ENCODE measurements around the gene B9D1. TPM values are rescaled to one million over a fixed set of nuclear protein-coding genes. Genes with fewer than 3 reads are reported as not detected.

The B9D1 gene
- total RNA-seq, 1 experiment from 2014 or later: 31.9 TPM

- TF ChIP-seq MLX (CRISPR knock-in tag; IDR thresholded peaks at IDR 0.05) (no peak), ELF4 (CRISPR knock-in tag; IDR thresholded peaks at IDR 0.05; ENCODE audit: low read depth) (no peak)
Observed at GRCh38 chr17:19336938-19337711, 25.4 kb downstream of the B9D1 start (continued).

GRCh38 chr17:19335951-19336631, 26.4 kb downstream of the B9D1 start:
- ChIA-PET CTCF (interaction anchor here (2.9 to 5.8 kb wide), 3 partner anchors 14 to 80 kb away, joined by 18 to 71 read pairs (median 58); partner anchors contain the start of gene B9D1), POLR2A (no interaction called here)
- H3K27me3 Mint-ChIP-seq (ENCODE audit: low read depth): no peaks in the 10 kb centered on the region
- peak; percentile 19 for DNase-seq (ENCODE audit: low spot score)
- no peak for TF ChIP-seq CREM (CRISPR knock-in tag; IDR thresholded peaks at IDR 0.05)
- TF ChIP-seq USF1 (CRISPR knock-in tag; IDR thresholded peaks at IDR 0.05): no peak
- TF ChIP-seq EMX1 (CRISPR knock-in tag; IDR thresholded peaks at IDR 0.05): no peak
- no peak for TF ChIP-seq TP53 (CRISPR knock-in tag; IDR thresholded peaks at IDR 0.05)
- TF ChIP-seq SOX15 (CRISPR knock-in tag; IDR thresholded peaks at IDR 0.05): no peak
- no peak for TF ChIP-seq JAZF1 (CRISPR knock-in tag; IDR thresholded peaks at IDR 0.05)
- no peak for TF ChIP-seq NR1H2 (CRISPR knock-in tag; IDR thresholded peaks at IDR 0.05)
- TF ChIP-seq ATF2 (CRISPR knock-in tag; IDR thresholded peaks at IDR 0.05; ENCODE audit: borderline replicate concordance, low read depth): no peak
- no peak for TF ChIP-seq NFATC4 (CRISPR knock-in tag; IDR thresholded peaks at IDR 0.05)
- TF ChIP-seq ZBTB43 (CRISPR knock-in tag; IDR thresholded peaks at IDR 0.05): no peak
- no peak for TF ChIP-seq CTCF (IDR thresholded peaks at IDR 0.05)
- no peak for TF ChIP-seq ZNF512 (CRISPR knock-in tag; IDR thresholded peaks at IDR 0.05; ENCODE audit: borderline replicate concordance)
- TF ChIP-seq MLX (CRISPR knock-in tag; IDR thresholded peaks at IDR 0.05): no peak
- TF ChIP-seq CDX4 (CRISPR knock-in tag; IDR thresholded peaks at IDR 0.05; ENCODE audit: borderline replicate concordance): no peak
- TF ChIP-seq RORB (CRISPR knock-in tag; IDR thresholded peaks at IDR 0.05): no peak
- no peak for TF ChIP-seq FOXJ3 (CRISPR knock-in tag; IDR thresholded peaks at IDR 0.05; ENCODE audit: borderline replicate concordance)
- TF ChIP-seq ZNF219 (CRISPR knock-in tag; IDR thresholded peaks at IDR 0.05; ENCODE audit: borderline replicate concordance): no peak
- no peak for TF ChIP-seq HMGA2 (CRISPR knock-in tag; IDR thresholded peaks at IDR 0.05)
- H3K27ac Mint-ChIP-seq: no peak overlapping the region
- peaks cover 8% of the 10 kb centered on the region; the same call in 1 of the 2 replicates for H3K36me3 Mint-ChIP-seq
- H3K4me3 Mint-ChIP-seq: no peak overlapping the region
- ATAC-seq: no peak
- peaks cover 37% of the 10 kb centered on the region for H3K4me1 Mint-ChIP-seq
- no peaks in the 10 kb centered on the region for H3K9me3 Mint-ChIP-seq

Measured in WTC11 (cell line).